Calu3 (cell line): Measurements from ENCODE around the gene SCOC. TPM values are rescaled to one million over a fixed set of nuclear protein-coding genes. Genes with fewer than 3 reads are reported as not detected.

Experiments used
- BruUV-seq: library from RNA; stranded (reverse); fragments of 400-500 nt; replicated peaks from 2 replicates; lab custom pipeline; 2021; lab: Mats Ljungman, UMichigan
- CTCF ChIA-PET: fragments of 300-600 bp; sonication (Branson Sonifier 250); formaldehyde crosslinking; loops from one replicate; lab custom pipeline; 2022; ENCODE audit warnings: antibody characterized with exemption; lab: Charles Lee
- DNase-seq: peaks from one replicate; pipeline ENCODE4 v3.0.0; 2022
- H3K27ac Mint-ChIP-seq: one replicate; pipeline ENCODE4 v1.8.0; 2022; ENCODE audit warnings: mixed read lengths; ENCODE audit not compliant: unreplicated experiment
- H3K27me3 Mint-ChIP-seq: one replicate; pipeline ENCODE4 v1.8.0; 2022; ENCODE audit warnings: mixed read lengths; ENCODE audit not compliant: unreplicated experiment
- H3K36me3 Mint-ChIP-seq: one replicate; pipeline ENCODE4 v1.8.0; 2022; ENCODE audit warnings: mild to moderate bottlenecking, moderate library complexity, mixed read lengths; ENCODE audit not compliant: insufficient read depth, unreplicated experiment
- H3K4me1 Mint-ChIP-seq: one replicate; pipeline ENCODE4 v1.8.0; 2022; ENCODE audit warnings: mild to moderate bottlenecking, low read depth, mixed read lengths; ENCODE audit not compliant: unreplicated experiment
- H3K4me3 Mint-ChIP-seq: one replicate; pipeline ENCODE4 v1.8.0; 2022; ENCODE audit warnings: mild to moderate bottlenecking, low read depth, moderate library complexity, mixed read lengths; ENCODE audit not compliant: unreplicated experiment
- H3K9me3 Mint-ChIP-seq: one replicate; pipeline ENCODE4 v1.8.0; 2022; ENCODE audit warnings: low read depth, mixed read lengths; ENCODE audit not compliant: unreplicated experiment
- CTCF ChIP-seq: fragments of 200-600 bp; IDR thresholded peaks from one replicate; pipeline ENCODE4 v1.8.0; 2022; ENCODE audit warnings: antibody characterized with exemption; ENCODE audit not compliant: unreplicated experiment
- intact Hi-C: fragments of 100-400 bp; cut with micrococcal nuclease; formaldehyde crosslinking; loops from one replicate; pipeline ENCODE4 v1.10.0; 2022; ENCODE audit not compliant: unreplicated experiment
- total RNA-seq: library from RNA; stranded (reverse); gene quantifications from 2 replicates; pipeline ENCODE4 v1.2.3, GENCODE V29; 2022

The SCOC gene
- total RNA-seq, 1 experiment from 2014 or later: 59.4 TPM

GRCh38 chr4:140363558-140363957 is 9.9 kb upstream of the SCOC start:
- Mint-ChIP-seq H3K9me3 (no peaks in the 10 kb centered on the region), H3K4me1 (peaks cover 11% of the 10 kb centered on the region), H3K27me3 (no peaks in the 10 kb centered on the region), H3K36me3 (peaks cover 6% of the 10 kb centered on the region), H3K27ac (no peak overlapping the region), H3K4me3 (no peak overlapping the region)
- no peak for DNase-seq
- BruUV-seq: no TSS peak
- CTCF ChIA-PET: no interaction called here
- intact Hi-C loops: no loop called here
- TF ChIP-seq CTCF: no peak

- peak; percentile 19 for DNase-seq
- no peak overlapping the region for H3K4me3 Mint-ChIP-seq
- peaks cover 11% of the 10 kb centered on the region for H3K4me1 Mint-ChIP-seq
- H3K9me3 Mint-ChIP-seq: no peaks in the 10 kb centered on the region
- no peak overlapping the region for H3K27ac Mint-ChIP-seq
- no TSS peak for BruUV-seq
- CTCF ChIA-PET: interaction anchor here (1.1 kb wide), 1 partner anchor 41 kb away, joined by 4 read pairs; no protein-coding TSS in a partner anchor
- intact Hi-C loops: no loop called here
- H3K27me3 Mint-ChIP-seq: no peaks in the 10 kb centered on the region
- peaks cover 6% of the 10 kb centered on the region for H3K36me3 Mint-ChIP-seq
- no peak for TF ChIP-seq CTCF
These were observed 5.7 kb upstream of the SCOC start for GRCh38 chr4:140367738-140368137.

- peaks cover 11% of the 10 kb centered on the region for H3K4me1 Mint-ChIP-seq
- no peak overlapping the region for H3K4me3 Mint-ChIP-seq
- no peak for DNase-seq
- no peak overlapping the region for H3K27ac Mint-ChIP-seq
- no peaks in the 10 kb centered on the region for H3K27me3 Mint-ChIP-seq
- CTCF ChIA-PET: no interaction called here
- no TSS peak for BruUV-seq
- intact Hi-C loops: no loop called here
- H3K9me3 Mint-ChIP-seq: no peaks in the 10 kb centered on the region
- peaks cover 6% of the 10 kb centered on the region for H3K36me3 Mint-ChIP-seq
- no peak for TF ChIP-seq CTCF
These were observed 4.8 kb upstream of the SCOC start for GRCh38 chr4:140368686-140369085.

- BruUV-seq: no TSS peak
- CTCF ChIA-PET: interaction anchor here (0.6 to 2.9 kb wide), 3 partner anchors 13 to 508 kb away, joined by 3 to 17 read pairs (median 5); no protein-coding TSS in a partner anchor
- Mint-ChIP-seq H3K4me3 (no peak overlapping the region), H3K27me3 (no peaks in the 10 kb centered on the region), H3K4me1 (peaks cover 23% of the 10 kb centered on the region), H3K27ac (no peak overlapping the region), H3K9me3 (no peaks in the 10 kb centered on the region), H3K36me3 (no peaks in the 10 kb centered on the region)
- no peak for DNase-seq
- TF ChIP-seq CTCF: no peak
- intact Hi-C loops: loop anchor here (10.0 kb wide), 3 partner anchors 152 to 1612 kb away; partner anchors contain the start of gene ELMOD2
These were observed 607 bp upstream of the SCOC start for GRCh38 chr4:140372751-140373327.
